ENCODE results near the gene MYL10. TPM values are rescaled to one million over a fixed set of nuclear protein-coding genes. Genes with fewer than 3 reads are reported as not detected.

The MYL10 gene
- total RNA-seq, 1 donor: not detected

DNA sequence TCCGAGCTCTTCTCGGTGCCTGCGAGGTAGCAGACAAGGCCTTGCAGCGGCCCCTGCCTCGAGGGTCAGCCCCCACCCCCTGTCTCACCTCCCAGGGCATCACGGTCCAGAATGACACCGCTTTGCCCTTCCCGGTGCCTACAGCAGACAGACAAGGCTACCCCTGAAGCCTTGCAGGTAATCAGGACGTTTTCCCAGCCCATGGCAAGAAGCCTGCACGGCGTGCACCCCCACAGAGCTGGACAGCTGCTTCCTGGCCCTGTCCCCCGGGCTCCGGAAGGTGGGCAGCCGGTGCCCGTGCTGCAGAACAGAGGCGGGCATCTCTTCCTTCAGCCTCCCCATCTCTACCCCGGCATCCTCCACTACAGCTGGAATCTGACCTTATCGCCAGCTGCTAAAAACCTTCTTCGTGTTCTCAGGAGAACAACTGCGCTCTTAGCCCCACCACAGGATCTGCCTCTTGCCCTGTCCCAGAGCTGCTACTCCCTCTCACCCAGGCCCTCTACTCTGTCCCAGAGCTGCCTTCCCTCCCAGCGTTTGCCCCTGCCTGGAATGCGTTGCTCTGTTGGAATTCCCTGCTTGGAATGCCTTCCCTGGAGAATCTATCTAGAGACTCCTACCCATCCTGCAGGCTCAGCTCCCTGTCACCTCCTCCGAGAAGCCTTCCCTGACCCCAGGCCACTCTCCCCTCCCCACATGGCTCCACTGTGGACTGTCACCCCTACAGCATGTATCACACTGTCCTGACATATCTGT lies 4.7 kb downstream of the MYL10 start:
- H3K4me3 ChIP-seq (ENCODE audit: low read depth, low read length): no peak overlapping the region
- DNase-seq (ENCODE audit: low read depth): no peak
- TF ChIP-seq, protein P1, sequence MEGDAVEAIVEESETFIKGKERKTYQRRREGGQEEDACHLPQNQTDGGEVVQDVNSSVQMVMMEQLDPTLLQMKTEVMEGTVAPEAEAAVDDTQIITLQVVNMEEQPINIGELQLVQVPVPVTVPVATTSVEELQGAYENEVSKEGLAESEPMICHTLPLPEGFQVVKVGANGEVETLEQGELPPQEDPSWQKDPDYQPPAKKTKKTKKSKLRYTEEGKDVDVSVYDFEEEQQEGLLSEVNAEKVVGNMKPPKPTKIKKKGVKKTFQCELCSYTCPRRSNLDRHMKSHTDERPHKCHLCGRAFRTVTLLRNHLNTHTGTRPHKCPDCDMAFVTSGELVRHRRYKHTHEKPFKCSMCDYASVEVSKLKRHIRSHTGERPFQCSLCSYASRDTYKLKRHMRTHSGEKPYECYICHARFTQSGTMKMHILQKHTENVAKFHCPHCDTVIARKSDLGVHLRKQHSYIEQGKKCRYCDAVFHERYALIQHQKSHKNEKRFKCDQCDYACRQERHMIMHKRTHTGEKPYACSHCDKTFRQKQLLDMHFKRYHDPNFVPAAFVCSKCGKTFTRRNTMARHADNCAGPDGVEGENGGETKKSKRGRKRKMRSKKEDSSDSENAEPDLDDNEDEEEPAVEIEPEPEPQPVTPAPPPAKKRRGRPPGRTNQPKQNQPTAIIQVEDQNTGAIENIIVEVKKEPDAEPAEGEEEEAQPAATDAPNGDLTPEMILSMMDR (IDR thresholded peaks at IDR 0.05; ENCODE audit: insufficient read depth, low read depth, low read length): no peak

DNA sequence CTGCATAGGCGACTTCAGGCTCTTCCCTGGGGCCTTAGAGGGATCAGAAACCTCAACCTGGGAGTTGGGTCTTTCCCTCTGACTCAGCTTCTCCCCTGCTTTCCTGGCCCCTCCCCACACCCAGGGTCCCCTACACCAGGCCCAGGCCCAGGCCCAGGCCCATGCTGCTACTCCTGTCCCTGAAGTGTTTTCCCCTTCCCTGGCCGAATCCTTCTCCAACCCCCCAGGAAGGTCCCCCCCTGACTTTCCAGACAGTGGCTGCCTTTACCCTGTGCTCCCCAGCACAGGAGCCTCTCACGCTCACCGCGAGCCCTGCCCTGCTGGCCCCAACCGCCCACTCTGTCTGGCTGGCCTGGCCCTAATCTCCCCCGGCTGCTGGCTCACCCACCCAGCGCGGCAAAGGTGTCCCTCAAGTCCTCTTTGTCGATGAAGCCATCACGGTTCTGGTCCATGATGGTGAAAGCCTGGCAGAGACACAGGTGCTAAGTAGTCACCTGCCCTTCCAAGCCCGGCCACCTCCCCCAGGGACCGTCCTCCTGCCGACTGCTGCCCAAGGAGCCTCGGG lies 6.4 kb downstream of the MYL10 start:
- DNase-seq (ENCODE audit: low read depth): no peak
- TF ChIP-seq, protein P1 (IDR thresholded peaks at IDR 0.05; ENCODE audit: insufficient read depth, low read depth, low read length): no peak
- H3K4me3 ChIP-seq (ENCODE audit: low read depth, low read length): no peak overlapping the region

DNA sequence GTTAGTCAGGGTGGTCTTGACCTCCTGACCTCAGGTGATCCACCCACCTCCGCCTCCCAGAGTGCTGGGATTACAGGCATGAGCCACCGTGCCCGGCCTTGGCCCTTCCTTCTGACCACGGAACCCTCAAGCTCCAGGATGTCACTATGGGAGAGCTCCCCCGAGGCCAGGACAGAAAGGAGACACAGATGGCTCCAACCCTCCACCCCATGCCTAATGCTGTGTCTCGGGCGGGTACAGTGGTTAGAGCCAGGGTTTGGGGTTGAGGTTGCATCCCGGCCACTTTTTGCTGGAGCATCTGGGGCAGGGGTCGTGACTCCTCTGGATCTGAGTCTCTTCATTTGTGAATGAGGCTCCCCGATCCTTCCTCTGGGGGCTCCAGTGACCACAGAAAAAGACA lies 8.1 kb downstream of the MYL10 start:
- no peak overlapping the region for H3K4me3 ChIP-seq (ENCODE audit: low read depth, low read length)
- no peak for DNase-seq (ENCODE audit: low read depth)
- TF ChIP-seq, protein P1 (IDR thresholded peaks at IDR 0.05; ENCODE audit: insufficient read depth, low read depth, low read length): no peak

DNA sequence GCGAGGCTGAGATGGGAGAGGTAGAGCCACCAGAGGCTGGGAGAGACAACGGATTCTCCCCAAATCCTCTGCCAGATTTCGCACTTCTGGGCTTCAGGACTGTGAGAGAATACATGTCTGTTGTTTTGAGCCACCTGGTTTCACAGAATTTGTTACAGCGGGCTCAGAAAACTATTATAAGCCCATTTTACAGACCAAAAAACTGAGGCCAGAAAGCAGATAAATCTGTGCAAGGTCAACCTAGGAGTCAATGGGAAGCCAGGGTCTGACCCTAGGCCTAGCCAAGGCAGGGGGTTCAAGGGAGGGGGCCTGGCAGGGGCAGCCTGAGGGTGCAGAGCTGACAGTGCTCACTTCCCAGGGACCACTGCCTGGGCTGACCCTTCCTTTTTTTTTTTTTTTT lies 8.7 kb downstream of the MYL10 start:
- TF ChIP-seq, protein P1 (IDR thresholded peaks at IDR 0.05; ENCODE audit: insufficient read depth, low read depth, low read length): no peak
- no peak for DNase-seq (ENCODE audit: low read depth)

DNA sequence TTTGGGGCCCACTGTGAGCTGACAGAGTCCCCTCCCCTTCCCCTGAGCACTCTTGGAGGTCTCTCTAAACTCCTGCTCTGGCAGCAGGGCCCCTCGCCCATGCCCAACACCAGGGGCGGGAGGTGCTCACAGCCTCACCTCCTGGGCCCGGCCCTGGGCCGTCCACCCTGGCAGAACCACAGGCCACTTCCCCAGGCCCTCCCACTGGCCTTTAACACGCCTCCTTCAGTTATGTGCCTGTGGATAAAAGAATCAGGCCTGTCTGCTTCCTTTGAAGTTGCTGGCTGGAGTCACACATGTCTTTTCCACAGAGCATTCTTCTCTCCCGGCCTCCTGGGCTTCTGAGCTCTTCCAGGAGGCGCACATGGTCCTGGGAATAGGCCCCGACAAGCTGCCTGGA lies 10.2 kb downstream of the MYL10 start:
- peak; percentile 26 for DNase-seq (ENCODE audit: low read depth)
- no peak overlapping the region for H3K4me3 ChIP-seq (ENCODE audit: low read depth, low read length)
- TF ChIP-seq, protein P1 (IDR thresholded peaks at IDR 0.05; ENCODE audit: insufficient read depth, low read depth, low read length): no peak

More for the DNA sequence above, 8.7 kb downstream of the MYL10 start:
- H3K4me3 ChIP-seq (ENCODE audit: low read depth, low read length): no peak overlapping the region

DNA sequence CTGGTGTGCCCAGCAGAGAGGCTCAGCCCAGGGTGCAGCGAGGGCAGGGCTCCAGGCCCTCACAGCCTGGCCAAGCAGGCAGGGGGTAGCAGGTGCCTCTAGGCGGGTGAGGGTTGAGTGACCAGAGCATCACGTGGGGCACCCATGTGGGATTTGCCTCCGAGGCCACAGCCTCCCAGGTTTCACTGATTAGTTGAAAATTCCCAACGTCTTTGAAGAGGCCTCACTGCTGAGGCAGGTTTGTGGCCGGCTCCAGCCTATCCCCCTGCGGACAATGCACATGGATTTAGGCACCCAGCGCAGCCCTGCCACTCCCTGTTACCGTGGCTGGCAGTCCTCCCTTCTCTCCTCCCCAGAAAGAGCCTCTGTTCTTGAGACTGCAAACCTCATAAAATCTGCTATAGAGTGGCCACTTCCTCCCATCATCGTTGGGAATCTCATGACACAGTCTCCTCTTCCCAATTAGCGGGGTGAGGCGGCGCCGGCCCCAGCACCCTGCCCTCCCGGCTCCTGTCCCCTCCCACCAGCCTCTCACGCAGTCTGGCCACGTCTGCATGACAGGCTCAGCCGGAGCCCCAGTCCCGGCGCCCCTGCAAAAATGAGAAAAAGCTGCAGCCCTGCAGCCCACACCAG lies 10.8 kb downstream of the MYL10 start:
- no peak overlapping the region for H3K4me3 ChIP-seq (ENCODE audit: low read depth, low read length)
- TF ChIP-seq, protein P1 (IDR thresholded peaks at IDR 0.05; ENCODE audit: insufficient read depth, low read depth, low read length): no peak
- peak; percentile 60 for DNase-seq (ENCODE audit: low read depth)
